NCI-H748 treated with DMSO at 0.1 percent for 48 hours (cell line): Measurements from ENCODE around the gene WHAMM.
"Not testable (repeated sequence)": the region's sequence is repeated elsewhere in the genome, so short reads cannot be mapped to it uniquely, and the experiment has no call there.

Source experiments
- DNase-seq: peaks from one replicate; lab custom pipeline; 2025; lab: John Stamatoyannopoulos, UW

The WHAMM gene

DNA sequence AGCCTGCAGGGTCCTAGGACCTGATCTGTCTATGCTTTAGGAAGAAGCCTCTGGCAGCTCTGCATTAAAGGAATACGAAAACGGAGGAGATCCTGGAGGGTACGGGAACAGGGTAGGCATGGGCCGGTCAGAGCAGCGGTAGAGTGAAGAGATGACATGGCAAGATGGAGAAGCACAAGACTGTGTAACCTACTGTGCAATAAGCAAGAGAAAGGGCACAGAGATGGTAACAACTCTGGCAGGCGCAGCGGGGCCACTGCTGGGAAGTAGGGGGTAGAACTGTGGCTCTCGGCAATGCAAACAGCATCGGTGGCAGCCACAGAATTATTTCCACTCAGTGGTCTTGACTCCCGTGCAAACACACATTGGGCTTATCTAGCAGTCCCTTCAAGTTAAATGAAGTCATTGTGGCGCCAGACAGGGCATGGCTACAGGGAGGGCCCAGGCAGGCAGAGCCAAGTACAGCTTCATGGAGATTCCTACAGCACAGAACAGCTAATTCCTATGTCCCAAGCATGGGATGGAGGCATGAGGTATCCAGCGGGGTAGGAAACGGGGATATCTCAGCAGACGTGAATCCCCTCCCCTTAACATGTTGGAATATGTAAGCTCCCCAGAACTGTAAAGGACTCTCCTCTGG lies 28.8 kb downstream of the WHAMM start:
- DNase-seq = no peak

DNA sequence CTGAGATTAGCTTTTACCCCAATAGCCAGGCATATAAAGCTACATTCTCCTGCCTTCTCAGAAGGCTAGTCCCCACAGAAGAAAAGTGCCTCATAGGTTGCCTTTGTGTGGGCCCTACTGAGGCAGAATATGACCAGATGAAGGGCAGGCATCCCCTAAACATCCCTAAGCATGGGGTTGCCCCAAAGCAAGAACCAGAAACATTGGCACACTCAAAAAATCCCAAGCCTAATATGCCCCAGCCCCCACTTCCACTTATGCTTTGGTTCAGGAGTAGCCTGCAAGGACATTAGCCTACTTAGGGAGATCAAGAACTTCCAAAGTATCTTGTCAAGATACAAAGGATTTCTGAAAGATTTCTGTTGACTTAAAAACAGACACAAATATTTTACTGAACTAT lies 29.7 kb downstream of the WHAMM start:
- DNase-seq = no peak

DNA sequence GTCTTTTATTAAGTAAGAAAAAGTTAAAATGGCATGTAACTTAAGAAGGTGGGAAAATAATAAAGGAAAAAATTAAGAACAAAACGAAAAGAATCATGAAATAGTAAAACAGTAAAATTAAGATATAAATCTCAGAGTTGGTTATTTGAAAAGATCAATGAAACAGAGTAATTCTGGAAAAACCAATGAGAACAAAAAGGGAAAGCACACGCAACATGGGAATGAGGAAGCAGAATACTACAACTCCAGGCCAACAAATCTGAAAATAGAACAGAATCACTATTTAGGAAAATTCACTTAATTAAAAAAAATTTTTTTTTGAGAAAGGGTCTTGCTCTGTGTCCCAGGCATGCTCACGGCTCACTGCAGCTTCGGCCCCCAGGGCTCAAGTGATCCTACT lies 30.7 kb downstream of the WHAMM start:
- DNase-seq = no peak

DNA sequence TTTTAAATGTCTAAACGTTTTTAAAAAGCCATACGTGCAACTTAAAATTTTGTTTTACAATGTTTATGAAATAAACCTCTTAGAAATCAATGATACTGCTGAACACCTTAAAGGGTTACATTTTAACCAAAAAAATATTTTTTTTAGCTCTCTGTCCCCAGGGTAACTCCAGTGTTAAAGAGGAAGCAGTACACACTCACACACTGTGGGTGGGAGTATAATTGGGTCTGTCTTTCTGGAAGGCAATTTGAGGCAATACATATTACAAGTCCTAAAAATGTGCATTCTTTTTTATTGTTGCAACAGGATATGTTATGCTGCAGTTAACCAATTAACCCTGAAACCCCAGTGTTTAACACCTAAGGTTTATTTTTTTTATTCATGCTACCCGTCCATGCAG lies 34.1 kb downstream of the WHAMM start:
- no peak for DNase-seq

- DNase-seq = no peak
Observed at GRCh38 chr15:82845686-82846085, 36.3 kb downstream of the WHAMM start.

GRCh38 chr15:82846621-82847020 lies 37.2 kb downstream of the WHAMM start:
- DNase-seq = no peak

DNA sequence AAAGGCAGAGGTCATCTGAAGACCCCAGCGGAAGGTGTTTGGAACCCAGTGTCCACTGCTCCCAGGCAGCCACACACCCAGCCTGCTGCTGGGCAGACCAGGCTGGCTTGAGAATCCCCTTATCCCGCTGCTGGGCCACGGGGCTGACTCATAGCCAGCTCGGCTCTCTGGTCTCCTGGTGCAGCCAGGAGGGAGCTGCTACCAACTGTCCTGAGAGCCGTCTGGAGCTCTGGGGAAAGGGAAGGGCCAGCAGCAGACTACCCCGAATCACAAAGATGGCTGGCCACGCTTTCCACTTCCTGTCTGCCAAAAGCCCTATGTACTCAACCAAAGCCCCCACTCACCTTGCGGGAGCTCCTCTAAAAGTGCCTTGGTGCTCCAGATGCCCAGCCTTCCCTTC lies 38.3 kb downstream of the WHAMM start:
- no peak for DNase-seq

- DNase-seq = no peak
Observed at GRCh38 chr15:82848241-82848993, 39.0 kb downstream of the WHAMM start.

DNA sequence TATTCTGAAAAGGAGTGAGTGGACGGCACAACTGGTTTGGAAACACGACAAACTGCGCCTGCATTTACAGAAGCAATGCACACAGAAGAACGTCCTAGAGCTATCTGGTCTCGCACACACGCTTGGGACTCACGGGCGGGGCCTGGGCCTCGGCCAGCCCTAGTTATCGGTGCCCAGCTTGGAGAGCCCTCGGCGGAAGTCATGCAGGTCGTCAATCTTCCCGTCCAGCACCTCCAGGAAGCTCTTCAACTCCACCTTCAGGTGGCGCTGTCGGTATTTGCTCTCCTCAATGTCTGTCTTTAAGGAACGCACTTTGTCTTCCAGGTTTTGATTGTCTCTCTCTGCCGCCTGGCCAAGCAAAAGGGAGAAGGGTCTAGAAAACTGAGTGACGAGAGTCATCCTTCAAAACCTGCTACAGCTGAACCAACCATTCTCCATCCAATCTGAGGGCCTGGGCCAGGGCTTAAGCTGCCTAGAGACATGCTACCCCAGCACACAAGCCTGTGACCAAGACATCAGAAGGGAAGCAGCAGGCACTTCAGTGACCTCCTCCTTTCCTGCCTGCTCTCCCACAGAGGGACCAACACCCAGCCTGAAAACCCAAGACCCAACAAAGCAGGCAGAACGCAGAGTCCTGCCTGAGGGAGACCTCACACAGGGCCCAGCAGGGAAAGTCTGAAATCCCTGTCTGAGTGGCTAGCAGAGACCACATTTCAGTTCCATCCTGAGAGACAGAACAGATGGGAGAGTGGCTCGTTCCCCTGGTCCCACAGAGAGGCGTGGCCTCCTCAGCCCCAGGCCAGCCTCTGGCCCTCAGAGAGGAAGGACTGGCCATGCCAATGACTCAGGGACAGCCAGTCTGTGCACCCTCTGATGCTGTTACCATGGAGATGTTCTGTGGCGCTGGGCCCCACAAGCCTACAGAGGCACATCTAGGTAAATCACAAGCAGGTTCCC lies 40.4 kb downstream of the WHAMM start:
- DNase-seq = peak; percentile 2

DNA sequence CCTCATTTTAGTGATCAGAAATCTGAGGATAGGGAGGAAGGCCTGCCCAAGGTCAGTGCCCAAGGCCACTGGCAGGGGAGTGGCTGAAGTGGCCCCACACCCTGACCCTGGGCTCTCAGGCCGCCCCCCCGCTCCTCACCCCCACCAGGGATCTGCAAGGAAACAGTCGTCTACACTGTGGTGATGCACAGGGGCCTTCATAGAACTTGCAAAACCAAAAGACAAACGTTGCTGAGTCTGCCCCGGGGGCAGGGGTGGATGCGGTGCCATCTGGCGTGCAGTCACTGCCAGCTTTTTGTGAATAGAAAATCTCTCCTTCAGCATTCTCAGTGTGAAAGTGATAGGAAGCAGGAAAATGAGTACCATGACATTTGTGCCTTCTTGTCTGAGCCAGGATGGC lies 41.3 kb downstream of the WHAMM start:
- DNase-seq = no peak

GRCh38 chr15:82851306-82851850 lies 42.0 kb downstream of the WHAMM start:
- DNase-seq = no peak

DNA sequence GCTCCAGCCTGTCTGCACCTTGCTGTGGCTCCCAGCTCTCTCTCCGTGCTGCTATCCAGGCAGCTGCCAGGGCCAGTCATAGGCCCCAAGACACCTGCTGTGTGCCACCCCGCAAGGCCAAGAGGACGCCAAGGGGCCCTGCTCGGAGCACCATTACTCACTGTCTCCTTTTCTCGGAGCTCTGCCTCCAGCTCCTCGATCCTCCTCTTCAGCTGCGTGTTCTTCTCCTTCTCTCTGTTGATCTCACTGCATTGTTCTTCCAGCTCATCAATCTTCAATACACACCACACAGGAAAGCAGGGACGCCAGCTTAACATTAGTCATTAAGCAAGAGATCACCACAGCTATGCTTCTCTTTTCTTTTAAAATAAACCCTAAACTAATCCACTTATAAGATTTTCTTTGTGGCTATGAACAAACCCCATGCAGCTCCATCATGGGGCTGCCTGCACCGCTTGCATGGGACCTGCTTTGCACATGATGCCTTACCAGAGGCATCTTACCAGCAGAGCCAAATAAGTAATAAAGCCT lies 42.6 kb downstream of the WHAMM start:
- no peak for DNase-seq

- no peak for DNase-seq
Observed at GRCh38 chr15:82852941-82853561, 43.6 kb downstream of the WHAMM start.

DNA sequence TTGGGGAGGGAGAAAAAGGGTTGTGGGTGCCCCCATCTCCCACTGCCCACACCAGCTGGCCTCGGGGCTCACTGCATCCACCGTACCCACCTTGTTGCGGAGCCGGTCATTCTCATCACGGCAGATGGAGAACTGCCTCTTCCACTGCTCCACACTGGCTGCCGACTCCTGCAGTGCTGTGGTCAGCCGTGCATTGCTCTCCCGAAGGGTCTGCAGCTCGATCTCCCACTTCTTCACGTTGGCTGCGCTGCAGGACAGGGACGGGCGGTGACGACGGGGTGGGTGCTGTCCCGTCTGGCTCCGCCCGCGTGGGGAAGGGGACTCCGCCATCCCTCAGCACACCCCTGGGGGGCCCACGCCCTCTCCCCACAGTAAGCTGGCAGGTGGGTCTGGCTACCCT lies 45.1 kb downstream of the WHAMM start:
- DNase-seq = no peak

DNA sequence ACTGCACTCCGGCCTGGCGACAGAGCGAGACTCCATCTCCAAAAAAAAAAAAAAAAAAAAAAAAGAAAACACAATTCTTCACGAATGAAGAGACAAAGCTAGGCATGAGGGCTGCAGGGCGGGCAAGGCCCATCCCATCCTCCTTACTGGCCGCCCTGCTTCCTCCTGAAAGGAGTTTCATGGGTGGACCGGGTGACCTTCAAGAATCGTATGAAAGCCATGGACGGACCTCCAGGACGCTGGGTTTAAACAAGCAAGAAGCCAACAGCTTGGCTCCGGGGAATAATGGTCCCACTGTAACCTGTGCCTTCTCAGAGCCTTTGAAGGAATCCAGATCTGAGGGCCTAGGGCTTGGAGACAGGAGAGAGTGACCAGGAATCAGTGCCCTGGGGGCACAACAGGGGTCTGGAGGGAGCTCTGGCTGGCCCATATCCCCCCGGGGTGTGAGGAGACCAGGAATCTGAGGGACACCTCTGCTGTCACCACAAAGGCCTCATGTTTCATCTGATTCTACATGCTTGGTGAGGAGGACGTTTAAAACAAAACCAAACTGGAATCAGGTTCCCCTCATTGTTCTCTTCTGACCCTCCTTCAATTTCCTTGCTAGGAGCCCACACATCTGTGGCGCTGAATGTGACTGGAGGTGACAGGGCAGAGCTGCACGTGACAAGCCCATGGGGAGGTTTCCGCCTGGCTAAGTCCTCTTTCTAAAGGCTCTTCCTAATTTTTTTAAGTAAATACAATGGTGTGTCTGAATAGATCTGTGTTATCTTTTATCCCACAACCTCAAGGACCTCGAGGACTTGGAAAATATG lies 46.1 kb downstream of the WHAMM start:
- no peak for DNase-seq

DNA sequence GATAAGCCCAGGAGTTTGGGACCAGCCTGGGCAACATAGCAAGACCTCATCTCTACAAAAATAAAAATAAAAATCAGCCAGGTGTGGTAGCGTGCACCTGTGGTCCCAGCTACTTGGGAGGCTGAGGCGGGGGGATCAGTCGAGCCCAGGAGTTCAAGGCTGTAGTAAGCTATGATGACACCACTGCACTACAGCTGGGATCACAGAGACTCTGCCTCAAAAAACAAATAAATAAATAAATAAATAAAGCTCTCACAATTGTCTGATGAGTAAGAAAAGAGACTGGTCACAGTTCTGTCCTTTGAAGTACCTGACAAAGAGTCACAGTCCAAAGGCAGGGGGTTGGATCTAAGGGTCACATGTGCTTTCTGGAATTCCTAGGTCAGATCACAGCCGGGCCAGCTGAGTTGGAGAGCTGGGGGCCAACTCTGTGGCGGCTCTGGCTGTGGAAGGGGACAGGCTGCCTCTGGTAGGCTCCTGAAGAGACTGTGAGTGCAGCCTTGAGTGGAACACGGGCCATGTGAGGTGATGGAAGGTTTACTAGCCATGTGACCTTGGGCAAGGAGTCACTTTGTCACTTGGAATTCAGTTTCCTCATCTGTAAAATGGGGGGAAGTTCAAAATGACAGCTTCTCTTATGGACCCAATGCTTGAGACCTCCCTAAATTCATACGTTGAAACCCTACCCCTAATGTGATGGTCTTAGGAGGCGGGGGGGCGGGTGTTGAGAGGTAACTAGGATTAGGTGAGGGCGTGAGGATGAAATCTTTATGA lies 47.2 kb downstream of the WHAMM start:
- no peak for DNase-seq

GRCh38 chr15:82858932-82859331 lies 49.5 kb downstream of the WHAMM start:
- DNase-seq = no peak

- no peak for DNase-seq
Observed at GRCh38 chr15:82862886-82863285, 53.5 kb downstream of the WHAMM start.

- no peak for DNase-seq
Observed at GRCh38 chr15:82864967-82865366, 55.5 kb downstream of the WHAMM start.

GRCh38 chr15:82865581-82865980 lies 56.2 kb downstream of the WHAMM start:
- DNase-seq = not testable (repeated sequence)
